NCI-H2171 (cell line): ENCODE data around the gene ADAMTS14.

ENCODE experiments used
- DNase-seq: peaks from one replicate; lab custom pipeline; 2025; lab: John Stamatoyannopoulos, UW

Gene ADAMTS14

GRCh38 chr10:70784016-70784415 is 111.7 kb downstream of the ADAMTS14 start:
- DNase-seq, result no peak

DNA sequence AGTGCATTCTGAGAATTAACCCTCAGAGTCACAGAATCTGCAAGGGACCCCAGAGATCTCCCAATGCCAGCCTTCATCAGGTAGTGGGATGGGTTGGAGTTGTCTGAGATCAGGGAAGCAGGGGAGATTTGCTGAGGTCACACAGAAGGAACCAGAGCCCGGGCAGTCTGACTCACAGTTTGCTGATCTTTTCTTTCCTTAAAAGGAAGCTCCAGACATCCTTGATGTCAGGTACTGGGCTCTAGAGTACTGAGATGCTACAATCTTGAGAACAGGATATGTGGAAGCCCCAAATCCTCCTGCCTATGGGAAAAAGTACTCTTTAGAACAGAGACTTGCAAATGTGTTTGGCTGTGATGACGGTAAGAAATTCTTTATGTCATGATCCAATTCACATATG is 112.2 kb downstream of the ADAMTS14 start:
- no peak for DNase-seq

- no peak for DNase-seq
These were observed 112.9 kb downstream of the ADAMTS14 start, which contains the start of gene TBATA for GRCh38 chr10:70785190-70785589. Gene TBATA, minus strand, starts transcription at chr10:70785377. Its CDS starts 1,998 bp downstream, at chr10:70783379.

DNA sequence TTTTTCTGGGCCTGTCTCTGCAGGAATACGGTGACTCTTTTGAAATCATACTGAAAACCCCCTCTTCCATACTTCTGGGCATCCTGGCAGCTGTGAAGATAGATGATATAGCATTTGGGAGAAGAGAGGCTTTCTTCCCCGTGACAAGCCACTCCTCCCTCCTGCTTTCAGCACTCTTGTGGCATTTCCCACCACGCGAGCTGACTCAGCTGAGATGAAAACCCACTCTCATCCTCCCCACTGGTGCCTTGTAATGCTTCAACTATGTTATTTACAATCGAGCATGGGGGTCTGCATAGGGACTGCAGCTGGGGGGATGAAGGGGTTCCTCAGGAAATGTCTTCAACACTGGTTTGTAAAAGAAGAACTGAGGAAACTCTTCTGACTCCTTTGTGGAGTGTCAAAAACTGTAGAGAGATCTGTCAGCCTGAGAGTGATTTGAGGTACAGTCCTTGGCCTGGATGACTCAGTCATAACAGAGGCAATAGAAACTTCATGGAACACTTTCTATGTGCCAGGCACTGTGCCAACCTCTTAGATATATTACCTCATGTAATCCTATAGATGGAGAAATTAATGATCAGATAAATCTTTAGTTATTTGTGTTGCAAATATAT is 114.6 kb downstream of the ADAMTS14 start:
- no peak for DNase-seq

- no peak for DNase-seq
These were observed 119.2 kb downstream of the ADAMTS14 start for GRCh38 chr10:70791386-70792039.

DNA sequence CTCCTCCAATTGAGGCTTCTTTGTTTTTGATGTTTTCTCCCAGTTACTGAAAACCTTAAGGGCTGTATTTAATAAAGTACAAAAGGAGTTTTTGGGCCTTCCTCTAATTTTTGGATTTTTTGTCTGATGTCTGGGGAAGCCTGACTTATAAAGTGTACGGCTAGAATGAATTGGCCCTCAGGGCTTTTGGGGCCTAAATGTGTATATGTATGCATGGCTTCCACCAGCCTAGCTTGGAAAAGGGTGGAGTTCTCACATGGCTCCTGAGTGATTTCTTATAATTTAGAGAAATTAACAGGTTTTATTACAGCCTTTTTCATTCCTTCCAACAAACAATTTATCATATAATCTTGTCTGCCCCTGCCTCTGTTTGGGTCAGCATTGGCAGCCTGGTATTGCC is 123.3 kb downstream of the ADAMTS14 start:
- DNase-seq, result no peak

DNA sequence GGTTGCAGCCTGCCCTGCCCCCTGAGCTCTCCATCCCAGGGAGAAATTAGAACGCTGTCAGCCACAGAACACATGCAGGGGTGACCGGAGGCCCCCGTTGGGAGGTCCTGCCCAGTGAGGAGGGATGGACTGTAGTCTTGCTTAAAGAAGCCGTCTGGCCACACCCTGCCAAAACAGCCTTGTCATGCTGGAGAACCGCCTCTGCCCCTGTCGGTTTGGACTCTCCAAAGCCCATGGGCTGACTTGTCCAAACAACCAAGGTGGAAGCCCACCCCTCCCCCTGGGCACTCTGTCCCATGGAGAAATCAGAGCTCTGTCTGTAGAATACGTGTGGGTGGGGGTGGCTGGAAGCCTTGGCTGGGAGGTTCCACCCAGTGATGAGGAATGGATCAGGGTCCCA is 125.5 kb downstream of the ADAMTS14 start:
- no peak for DNase-seq

DNA sequence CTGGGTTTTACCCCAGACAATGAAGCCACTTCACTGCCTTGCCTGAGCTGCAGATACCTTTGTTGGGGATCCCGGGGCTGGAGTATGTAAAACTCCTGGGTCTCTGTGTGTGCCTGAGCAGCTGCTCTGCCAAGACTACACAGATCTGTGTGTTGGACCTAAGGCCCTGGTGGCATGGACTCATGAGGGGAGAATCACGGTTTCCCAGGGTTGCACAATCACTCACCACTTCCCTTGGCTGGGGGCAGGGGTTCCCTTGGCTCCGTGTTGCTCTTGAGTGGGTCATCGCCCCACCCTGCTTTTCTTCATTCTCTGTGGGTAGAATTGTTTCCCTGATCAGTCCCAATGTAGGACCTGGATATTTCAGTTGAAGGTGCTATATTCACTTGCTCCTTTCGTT is 126.8 kb downstream of the ADAMTS14 start:
- DNase-seq, result no peak

DNA sequence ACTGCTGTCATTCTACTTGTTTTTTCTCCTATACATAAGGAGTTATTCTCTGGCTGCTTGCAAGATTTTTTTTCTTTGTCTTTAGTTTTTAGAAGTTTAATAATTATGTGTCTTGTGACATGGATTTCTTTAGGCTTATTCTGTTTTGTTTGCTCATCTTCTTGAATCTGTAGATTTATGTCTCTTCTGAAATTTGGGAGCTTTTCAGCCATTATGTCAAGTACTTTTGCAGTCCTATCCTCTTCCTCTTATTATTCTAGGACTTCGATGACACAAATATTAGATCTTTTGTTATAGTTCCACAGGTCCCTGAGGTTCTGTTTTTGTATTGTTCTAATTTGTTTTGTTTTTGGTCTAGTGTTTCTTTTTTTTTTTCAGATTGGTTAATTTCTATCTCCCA is 129.5 kb downstream of the ADAMTS14 start:
- DNase-seq, result no peak

GRCh38 chr10:70803775-70804420 is 131.6 kb downstream of the ADAMTS14 start:
- DNase-seq, result no peak

- no peak for DNase-seq
These were observed 132.1 kb downstream of the ADAMTS14 start for GRCh38 chr10:70804421-70804808.

DNA sequence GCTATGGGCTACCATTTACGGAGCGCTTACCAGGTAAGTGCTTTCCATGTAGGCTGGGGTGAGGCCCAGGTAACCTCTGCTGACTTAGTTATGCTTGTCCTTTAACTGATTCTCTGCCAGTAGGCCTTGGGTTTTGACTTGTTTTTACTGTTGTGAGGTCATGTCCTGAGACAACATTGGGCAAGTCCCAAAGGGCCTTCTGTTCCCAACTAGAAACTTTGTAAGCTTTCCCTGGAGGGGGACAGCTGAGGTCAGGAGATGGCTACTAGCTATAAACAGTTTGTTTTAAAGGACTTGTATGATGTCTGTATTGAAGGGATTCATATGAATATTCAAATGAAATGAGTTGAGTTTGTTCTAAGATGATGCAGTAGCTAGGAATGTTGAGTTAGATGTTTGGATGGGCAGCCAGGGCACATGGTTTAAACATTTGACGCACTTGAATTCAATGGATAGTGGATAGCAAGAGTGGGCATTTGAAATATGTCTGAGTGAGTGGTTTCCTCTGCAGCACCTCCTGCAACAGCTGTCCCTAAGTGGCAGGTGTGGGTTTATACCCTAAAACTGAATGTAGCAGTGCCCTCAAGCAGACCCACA is 133.4 kb downstream of the ADAMTS14 start:
- DNase-seq, result no peak

DNA sequence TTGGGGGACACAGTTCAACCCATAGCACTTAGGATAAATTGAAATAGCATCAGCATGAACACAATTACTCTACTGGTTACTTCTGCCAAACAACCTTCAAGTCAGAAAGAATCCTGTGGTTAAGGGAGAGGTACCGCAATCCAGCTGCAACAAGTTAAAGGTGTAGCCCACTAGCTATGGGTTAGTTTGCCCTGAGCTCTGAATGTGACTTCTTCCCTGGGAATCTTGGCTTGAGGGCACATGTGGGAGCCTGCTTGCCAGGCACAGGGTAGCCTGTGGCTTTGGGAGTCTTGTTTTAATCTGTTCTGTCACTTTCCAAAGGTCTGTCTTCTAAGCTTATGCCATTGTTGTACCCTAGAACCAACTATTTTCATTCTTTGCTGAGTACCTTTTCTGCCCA is 134.5 kb downstream of the ADAMTS14 start:
- no peak for DNase-seq

GRCh38 chr10:70807556-70807955 is 135.2 kb downstream of the ADAMTS14 start:
- DNase-seq, result no peak

DNA sequence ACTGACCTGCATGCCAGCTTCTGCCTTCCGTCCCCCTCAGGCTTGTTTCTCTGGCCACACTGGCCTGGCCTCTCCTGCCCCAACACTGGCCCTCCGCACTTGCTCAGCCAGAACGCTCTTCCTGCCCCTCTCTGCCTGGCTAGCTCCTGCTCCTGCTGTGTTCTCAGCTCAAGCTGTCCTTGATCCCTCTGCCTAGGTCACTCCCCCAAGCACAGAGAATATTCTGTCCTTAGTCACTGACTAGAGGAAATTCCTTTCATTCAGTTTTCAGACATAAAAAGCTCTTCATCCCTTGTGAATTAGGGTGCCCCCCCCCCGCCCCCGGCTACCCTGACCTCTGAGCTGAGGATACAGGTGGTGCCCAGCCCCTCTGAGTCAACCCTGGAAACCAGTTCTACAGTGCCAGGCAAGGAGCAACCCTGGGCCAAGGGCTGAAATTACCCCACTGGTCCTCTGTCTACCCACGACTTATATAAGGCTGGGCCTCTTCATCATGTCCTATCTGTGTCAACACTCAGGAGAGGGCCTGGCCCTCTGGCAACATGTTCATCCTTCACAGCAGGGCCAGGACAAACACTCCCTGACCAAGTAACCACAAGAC is 136.8 kb downstream of the ADAMTS14 start:
- no peak for DNase-seq

DNA sequence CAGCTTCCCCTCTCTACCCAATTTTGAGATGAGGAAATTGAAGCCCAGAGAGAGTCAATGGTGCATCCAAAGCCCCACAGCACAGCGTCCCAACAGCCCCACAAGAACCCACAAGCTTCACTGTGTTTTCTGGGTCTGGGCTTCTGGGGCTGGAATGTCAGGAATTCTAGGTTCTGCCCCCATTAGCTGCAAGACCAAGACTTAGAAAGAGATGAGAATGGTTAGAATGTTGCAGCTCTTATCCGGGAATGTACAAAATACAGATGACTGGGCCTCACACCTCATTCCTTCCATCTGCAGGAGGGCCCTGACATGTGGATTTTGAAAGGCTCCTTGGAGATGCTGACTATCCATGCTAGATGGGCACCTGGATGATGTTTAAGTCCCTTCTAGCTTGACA is 137.4 kb downstream of the ADAMTS14 start:
- DNase-seq, result no peak

DNA sequence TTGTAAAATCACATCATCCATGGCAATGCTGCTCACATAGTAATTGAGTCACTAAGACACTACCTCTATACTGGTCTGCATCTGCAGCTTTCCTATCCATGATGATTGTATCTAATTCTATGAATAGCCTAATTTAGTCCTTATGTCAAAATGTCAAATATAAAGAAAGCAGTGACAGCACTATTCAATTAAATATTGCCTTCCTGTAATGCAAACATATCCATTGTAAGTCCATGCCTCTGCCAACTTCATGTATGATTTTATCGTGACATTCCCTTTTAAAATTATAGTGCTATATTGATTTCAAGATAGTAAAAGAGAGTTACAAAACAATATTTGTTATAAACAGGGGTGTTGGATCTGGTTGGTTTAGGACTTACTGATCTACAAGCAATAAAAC is 138.7 kb downstream of the ADAMTS14 start:
- DNase-seq, result no peak

DNA sequence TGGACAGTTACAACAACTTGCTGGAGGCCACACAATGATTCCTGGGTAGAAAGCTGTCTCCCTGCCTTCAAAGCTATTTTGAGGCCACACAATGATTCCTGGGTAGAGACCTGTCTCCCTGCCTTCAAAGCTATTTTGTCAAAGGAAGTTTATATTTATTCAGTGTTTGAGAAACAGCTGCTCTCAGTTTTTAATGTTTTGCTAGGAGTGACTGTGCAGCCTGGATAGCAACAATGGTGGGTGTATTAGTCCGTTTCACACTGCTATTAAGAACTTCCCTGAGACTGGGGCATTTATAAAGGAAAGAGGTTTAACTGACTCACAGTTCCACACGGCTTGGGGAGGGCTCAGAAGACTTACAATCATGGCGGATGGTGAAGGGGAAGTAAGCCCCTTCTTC is 139.6 kb downstream of the ADAMTS14 start:
- no peak for DNase-seq
